Testis (tissue), 2 donors: ENCODE measurements around the gene ZCCHC2.

Experiments used
- POLR2A ChIP-seq: fragments of 450-650 bp; IDR thresholded peaks from one replicate; pipeline ENCODE4 v1.6.1; 2017; ENCODE audit warnings: antibody characterized with exemption, mild to moderate bottlenecking, moderate library complexity
- TF ChIP-seq, protein P1 (sequence below), 3 experiments: fragments of 450-650 bp in 2 of 3; fragments of 200-600 bp in 1 of 3; sonication (generic) in 1 of 3; IDR thresholded peaks; one replicate each; pipeline ENCODE4 v1.5.1; 2016 to 2019; ENCODE audit warnings: antibody characterized with exemption in 3 of 3, mild to moderate bottlenecking in 2 of 3, moderate library complexity in 1 of 3

DNA sequence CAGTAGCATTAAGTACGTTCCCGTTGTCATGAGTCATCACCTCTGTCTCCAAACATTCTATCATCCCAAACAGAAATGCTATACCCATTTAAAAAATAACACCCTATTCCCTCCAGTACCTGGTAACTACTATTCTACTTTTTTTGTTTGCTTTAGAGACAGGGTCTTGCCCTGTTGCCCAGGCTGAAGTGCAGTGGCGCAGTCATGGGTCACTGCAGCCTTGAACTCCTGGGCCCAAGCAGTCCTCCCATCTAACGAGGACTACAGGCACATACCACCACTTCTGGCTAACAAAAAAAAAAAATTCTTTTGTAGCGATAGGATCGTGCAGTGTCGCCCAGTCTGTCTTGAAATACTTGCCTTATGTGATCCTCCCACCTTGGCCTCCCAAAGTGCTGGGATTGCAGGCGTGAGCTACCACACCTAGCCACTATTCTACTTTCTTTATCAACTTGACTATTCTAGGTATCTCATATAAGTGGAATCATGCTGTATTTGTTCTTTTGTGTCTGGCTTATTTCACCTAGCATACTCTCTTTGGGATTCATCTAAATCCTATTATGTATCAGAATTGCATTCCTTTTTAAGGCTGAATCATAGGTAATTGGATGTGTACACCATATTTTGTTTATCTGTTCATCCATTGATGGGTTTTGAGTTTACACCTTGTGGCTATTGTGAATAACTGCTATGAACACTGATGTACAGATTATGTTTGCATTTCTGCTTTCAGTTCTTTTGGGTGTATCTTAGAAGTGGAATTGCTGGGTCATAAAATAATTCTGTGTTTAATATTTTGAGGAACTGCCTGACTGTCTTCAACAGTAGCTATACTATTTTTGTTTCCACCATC lies 14.4 kb downstream of the ZCCHC2 start:
- TF ChIP-seq POLR2A = no peak
- TF ChIP-seq, protein P1, sequence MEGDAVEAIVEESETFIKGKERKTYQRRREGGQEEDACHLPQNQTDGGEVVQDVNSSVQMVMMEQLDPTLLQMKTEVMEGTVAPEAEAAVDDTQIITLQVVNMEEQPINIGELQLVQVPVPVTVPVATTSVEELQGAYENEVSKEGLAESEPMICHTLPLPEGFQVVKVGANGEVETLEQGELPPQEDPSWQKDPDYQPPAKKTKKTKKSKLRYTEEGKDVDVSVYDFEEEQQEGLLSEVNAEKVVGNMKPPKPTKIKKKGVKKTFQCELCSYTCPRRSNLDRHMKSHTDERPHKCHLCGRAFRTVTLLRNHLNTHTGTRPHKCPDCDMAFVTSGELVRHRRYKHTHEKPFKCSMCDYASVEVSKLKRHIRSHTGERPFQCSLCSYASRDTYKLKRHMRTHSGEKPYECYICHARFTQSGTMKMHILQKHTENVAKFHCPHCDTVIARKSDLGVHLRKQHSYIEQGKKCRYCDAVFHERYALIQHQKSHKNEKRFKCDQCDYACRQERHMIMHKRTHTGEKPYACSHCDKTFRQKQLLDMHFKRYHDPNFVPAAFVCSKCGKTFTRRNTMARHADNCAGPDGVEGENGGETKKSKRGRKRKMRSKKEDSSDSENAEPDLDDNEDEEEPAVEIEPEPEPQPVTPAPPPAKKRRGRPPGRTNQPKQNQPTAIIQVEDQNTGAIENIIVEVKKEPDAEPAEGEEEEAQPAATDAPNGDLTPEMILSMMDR (IDR thresholded peaks at IDR 0.05) = no peak
